ENCODE measurements around the gene SMAD7. TPM values are rescaled to one million over a fixed set of nuclear protein-coding genes. Genes with fewer than 3 reads are reported as not detected.

Gene SMAD7
- total RNA-seq, 2 experiments from 2014 or later = 17.4 to 18.1 TPM

GRCh38 chr18:48889115-48889941 is 61.4 kb downstream of the SMAD7 start:
- ATAC-seq = no peak
- H3K27ac Mint-ChIP-seq = no peak overlapping the region
- no peak overlapping the region for H3K4me3 Mint-ChIP-seq
- no peak for DNase-seq
- intact Hi-C loops (cut with micrococcal nuclease) = no loop called here
- no peaks in the 10 kb centered on the region for H3K36me3 Mint-ChIP-seq (ENCODE audit: low read depth)
- H3K4me1 Mint-ChIP-seq (ENCODE audit: low read depth) = no peaks in the 10 kb centered on the region
- H3K27me3 Mint-ChIP-seq = no peaks in the 10 kb centered on the region
- CTCF ChIA-PET = no interaction called here
- TF ChIP-seq, protein P1, sequence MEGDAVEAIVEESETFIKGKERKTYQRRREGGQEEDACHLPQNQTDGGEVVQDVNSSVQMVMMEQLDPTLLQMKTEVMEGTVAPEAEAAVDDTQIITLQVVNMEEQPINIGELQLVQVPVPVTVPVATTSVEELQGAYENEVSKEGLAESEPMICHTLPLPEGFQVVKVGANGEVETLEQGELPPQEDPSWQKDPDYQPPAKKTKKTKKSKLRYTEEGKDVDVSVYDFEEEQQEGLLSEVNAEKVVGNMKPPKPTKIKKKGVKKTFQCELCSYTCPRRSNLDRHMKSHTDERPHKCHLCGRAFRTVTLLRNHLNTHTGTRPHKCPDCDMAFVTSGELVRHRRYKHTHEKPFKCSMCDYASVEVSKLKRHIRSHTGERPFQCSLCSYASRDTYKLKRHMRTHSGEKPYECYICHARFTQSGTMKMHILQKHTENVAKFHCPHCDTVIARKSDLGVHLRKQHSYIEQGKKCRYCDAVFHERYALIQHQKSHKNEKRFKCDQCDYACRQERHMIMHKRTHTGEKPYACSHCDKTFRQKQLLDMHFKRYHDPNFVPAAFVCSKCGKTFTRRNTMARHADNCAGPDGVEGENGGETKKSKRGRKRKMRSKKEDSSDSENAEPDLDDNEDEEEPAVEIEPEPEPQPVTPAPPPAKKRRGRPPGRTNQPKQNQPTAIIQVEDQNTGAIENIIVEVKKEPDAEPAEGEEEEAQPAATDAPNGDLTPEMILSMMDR (IDR thresholded peaks at IDR 0.05) = no peak
- no peaks in the 10 kb centered on the region for H3K9me3 Mint-ChIP-seq
- POLR2A ChIA-PET = interaction anchor here (1.3 kb wide), 1 partner anchor 15 kb away, joined by 5 read pairs; no protein-coding TSS in a partner anchor

DNA sequence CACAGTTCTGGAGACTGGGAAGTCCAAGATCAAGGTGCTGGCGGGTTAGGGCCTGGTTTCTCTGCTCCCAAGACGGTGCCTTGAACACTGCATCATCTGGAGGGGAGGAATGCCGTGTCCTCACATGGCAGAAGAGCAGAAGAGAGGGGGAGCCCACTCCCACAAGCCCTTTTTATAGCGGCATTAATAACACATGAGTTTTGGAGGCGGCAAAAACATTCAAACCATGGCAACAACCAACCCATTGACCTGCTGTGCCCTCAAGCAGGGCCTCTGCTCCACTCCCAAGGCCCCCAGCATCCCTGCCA is 62.0 kb downstream of the SMAD7 start:
- H3K4me3 Mint-ChIP-seq = no peak overlapping the region
- ChIA-PET CTCF (no interaction called here), POLR2A (no interaction called here)
- H3K36me3 Mint-ChIP-seq (ENCODE audit: low read depth) = no peaks in the 10 kb centered on the region
- H3K9me3 Mint-ChIP-seq = no peaks in the 10 kb centered on the region
- H3K27ac Mint-ChIP-seq = no peak overlapping the region
- intact Hi-C loops (cut with micrococcal nuclease) = no loop called here
- ATAC-seq = no peak
- TF ChIP-seq, protein P1 (IDR thresholded peaks at IDR 0.05) = no peak
- no peaks in the 10 kb centered on the region for H3K4me1 Mint-ChIP-seq (ENCODE audit: low read depth)
- no peaks in the 10 kb centered on the region for H3K27me3 Mint-ChIP-seq
- no peak for DNase-seq

GRCh38 chr18:48887905-48888772 is 62.6 kb downstream of the SMAD7 start:
- no peaks in the 10 kb centered on the region for H3K4me1 Mint-ChIP-seq (ENCODE audit: low read depth)
- ATAC-seq (no peak), DNase-seq (no peak)
- no peaks in the 10 kb centered on the region for H3K36me3 Mint-ChIP-seq (ENCODE audit: low read depth)
- intact Hi-C loops (cut with micrococcal nuclease) = no loop called here
- no peaks in the 10 kb centered on the region for H3K27me3 Mint-ChIP-seq
- POLR2A ChIA-PET = interaction anchor here (0.6 kb wide), 1 partner anchor 28 kb away, joined by 3 read pairs; no protein-coding TSS in a partner anchor
- CTCF ChIA-PET = no interaction called here
- H3K4me3 Mint-ChIP-seq = no peak overlapping the region
- no peaks in the 10 kb centered on the region for H3K9me3 Mint-ChIP-seq
- TF ChIP-seq, protein P1 (IDR thresholded peaks at IDR 0.05) = no peak
- no peak overlapping the region for H3K27ac Mint-ChIP-seq

GRCh38 chr18:48887294-48887904 is 63.4 kb downstream of the SMAD7 start:
- ChIA-PET POLR2A (interaction anchor here (0.6 kb wide), 1 partner anchor 28 kb away, joined by 3 read pairs; no protein-coding TSS in a partner anchor), CTCF (no interaction called here)
- no peak for ATAC-seq
- Mint-ChIP-seq H3K36me3 (ENCODE audit: low read depth) (no peaks in the 10 kb centered on the region), H3K27ac (no peak overlapping the region), H3K27me3 (no peaks in the 10 kb centered on the region), H3K4me3 (no peak overlapping the region), H3K9me3 (no peaks in the 10 kb centered on the region), H3K4me1 (ENCODE audit: low read depth) (no peaks in the 10 kb centered on the region)
- DNase-seq = no peak
- TF ChIP-seq, protein P1 (IDR thresholded peaks at IDR 0.05) = no peak
- intact Hi-C loops (cut with micrococcal nuclease) = no loop called here

Measured in activated CD8-positive, alpha-beta T cell treated with anti-CD3 and anti-CD28 coated beads for 36 hours (primary cell).